Right lobe of liver (tissue), 4 donors: Measurements from ENCODE around the gene CCNG1.

Source experiments
- CTCF ChIP-seq, 4 donors: fragments of 200-600 bp in 3 of 4; fragments of 450-650 bp in 1 of 4; IDR thresholded peaks; one replicate each; pipeline versions ENCODE4 v1.5.1 to v1.8.0; 2016 to 2022; ENCODE audit warnings: antibody characterized with exemption in 4 of 4, mild to moderate bottlenecking in 2 of 4
- POLR2A ChIP-seq: fragments of 450-650 bp; IDR thresholded peaks from one replicate; pipeline ENCODE4 v1.6.1; 2017; ENCODE audit warnings: antibody characterized with exemption, mild to moderate bottlenecking
- donor health status: DM: no; HTN: no; CAD: no.
- donor health status: DM: no; HTN: no; CAD: no.
- donor health status: DM: no; HTN: yes; CAD: no.

GRCh38 chr5:163445345-163445744, 8.0 kb downstream of the CCNG1 start:
- TF ChIP-seq CTCF (IDR thresholded peaks at IDR 0.05): no peak
- no peak for TF ChIP-seq POLR2A
